ENCODE measurements around the gene SUCO.
A peak's percentile ranks its signal among the peaks of the same experiment; 100 is the strongest.
"Not testable (repeated sequence)": the region's sequence is repeated elsewhere in the genome, so short reads cannot be mapped to it uniquely, and the experiment has no call there.

Gene SUCO

GRCh38 chr1:172532700-172533512 is at the start of gene SUCO:
Gene SUCO (plus strand): TSS chr1:172533150. CDS start chr1:172533436, 286 bp downstream.
- peak; percentile 100 for DNase-seq

- DNase-seq, result no peak
Observed at GRCh38 chr1:172483448-172483847, 49.5 kb upstream of the SUCO start.

GRCh38 chr1:172484252-172484651 is 48.7 kb upstream of the SUCO start:
- no peak for DNase-seq

GRCh38 chr1:172485626-172486025 is 47.3 kb upstream of the SUCO start:
- DNase-seq, result no peak

GRCh38 chr1:172486805-172487454 is 46.0 kb upstream of the SUCO start:
- no peak for DNase-seq

- no peak for DNase-seq
Observed at GRCh38 chr1:172487550-172487949, 45.4 kb upstream of the SUCO start.

- DNase-seq, result no peak
Observed at GRCh38 chr1:172488393-172488792, 44.6 kb upstream of the SUCO start.

- DNase-seq, result no peak
Observed at GRCh38 chr1:172489847-172490246, 43.1 kb upstream of the SUCO start.

GRCh38 chr1:172492421-172492820 is 40.5 kb upstream of the SUCO start:
- no peak for DNase-seq

- no peak for DNase-seq
Observed at GRCh38 chr1:172494166-172494565, 38.8 kb upstream of the SUCO start.

GRCh38 chr1:172496127-172496526 is 36.8 kb upstream of the SUCO start:
- DNase-seq, result not testable (repeated sequence)

- no peak for DNase-seq
Observed at GRCh38 chr1:172496678-172497077, 36.3 kb upstream of the SUCO start.

GRCh38 chr1:172497230-172497629 is 35.7 kb upstream of the SUCO start:
- no peak for DNase-seq

GRCh38 chr1:172498857-172499256 is 34.1 kb upstream of the SUCO start:
- no peak for DNase-seq

GRCh38 chr1:172499636-172500141 is 33.3 kb upstream of the SUCO start:
- DNase-seq, result peak; percentile 7

- DNase-seq, result no peak
Observed at GRCh38 chr1:172500207-172500606, 32.7 kb upstream of the SUCO start.

GRCh38 chr1:172507741-172508140 is 25.2 kb upstream of the SUCO start:
- DNase-seq, result no peak

GRCh38 chr1:172510479-172510878 is 22.5 kb upstream of the SUCO start:
- no peak for DNase-seq

- no peak for DNase-seq
Observed at GRCh38 chr1:172512591-172512990, 20.4 kb upstream of the SUCO start.

- DNase-seq, result no peak
Observed at GRCh38 chr1:172513479-172513878, 19.5 kb upstream of the SUCO start.

GRCh38 chr1:172514108-172514507 is 18.8 kb upstream of the SUCO start:
- DNase-seq, result no peak

- DNase-seq, result no peak
Observed at GRCh38 chr1:172515436-172515835, 17.5 kb upstream of the SUCO start.

- no peak for DNase-seq
Observed at GRCh38 chr1:172515927-172516326, 17.0 kb upstream of the SUCO start.

GRCh38 chr1:172517081-172517480 is 15.9 kb upstream of the SUCO start:
- no peak for DNase-seq
